Fibroblast of lung (primary cell): ENCODE results near the gene ACOT9. TPM values are rescaled to one million over a fixed set of nuclear protein-coding genes. Genes with fewer than 3 reads are reported as not detected.

ENCODE experiments used
- DNase-seq, 2 donors: peaks; one replicate each; pipeline versions ENCODE4 v3.0.0 to v3.0.0-alpha.2; 2010; ENCODE audit warnings: low read depth in 2 of 2
- H2AFZ ChIP-seq: 2 replicates; pipeline ENCODE4 v1.5.1; 2012; ENCODE audit warnings: low read length, control low read depth, inconsistent platforms
- H3K27ac ChIP-seq: 2 replicates; pipeline ENCODE4 v1.5.1; 2011; ENCODE audit warnings: low read length, control low read depth; ENCODE audit not compliant: insufficient read depth
- H3K27me3 ChIP-seq: 2 replicates; pipeline ENCODE4 v1.5.1; 2011; ENCODE audit warnings: mild to moderate bottlenecking, low read length; ENCODE audit not compliant: control insufficient read depth, insufficient read depth
- H3K36me3 ChIP-seq: 2 replicates; pipeline ENCODE4 v1.5.1; 2011; ENCODE audit warnings: low read length; ENCODE audit not compliant: control insufficient read depth, insufficient read depth
- H3K4me1 ChIP-seq: 2 replicates; pipeline ENCODE4 v1.5.1; 2011; ENCODE audit warnings: low read length; ENCODE audit not compliant: control insufficient read depth, insufficient read depth; ENCODE audit errors: extremely low read depth
- H3K4me2 ChIP-seq: 2 replicates; pipeline ENCODE4 v1.5.1; 2011; ENCODE audit warnings: low read length, control low read depth; ENCODE audit not compliant: insufficient read depth; ENCODE audit errors: extremely low read depth
- H3K4me3 ChIP-seq, 4 experiments: fragments of 200-600 bp in 1 of 4; sonication (generic) in 1 of 4; replicated peaks in 1 of 4; 2 replicates each; pipeline ENCODE4 v1.5.1; 2011 to 2016; ENCODE audit warnings: low read length in 4 of 4, low read depth in 3 of 4, mild to moderate bottlenecking in 3 of 4, control low read depth in 2 of 4, inconsistent platforms in 1 of 4, mixed read lengths in 1 of 4; ENCODE audit not compliant: insufficient read depth in 1 of 4; ENCODE audit errors: control extremely low read depth in 1 of 4
- H3K79me2 ChIP-seq: 2 replicates; pipeline ENCODE4 v1.5.1; 2012; ENCODE audit warnings: mild to moderate bottlenecking, low read length, inconsistent platforms; ENCODE audit not compliant: control insufficient read depth, insufficient read depth
- H3K9ac ChIP-seq: 2 replicates; pipeline ENCODE4 v1.5.1; 2011; ENCODE audit warnings: mild to moderate bottlenecking, low read length, control low read depth; ENCODE audit not compliant: insufficient read depth
- H3K9me3 ChIP-seq: 2 replicates; pipeline ENCODE4 v1.5.1; 2012; ENCODE audit warnings: low read depth, low read length; ENCODE audit not compliant: control insufficient read depth, insufficient read depth
- H4K20me1 ChIP-seq: 2 replicates; pipeline ENCODE4 v1.5.1; 2011; ENCODE audit warnings: low read length; ENCODE audit not compliant: control insufficient read depth, insufficient read depth; ENCODE audit errors: extremely low read depth
- EZH2 ChIP-seq: IDR thresholded peaks from 2 replicates; pipeline ENCODE4 v1.5.1; 2012; ENCODE audit warnings: low read length, control low read depth, mild to moderate bottlenecking; ENCODE audit errors: missing control alignments
- polyA plus RNA-seq, 2 donors: library from polyadenylated mRNA; depleted of rRNA in 1 of 2; stranded (reverse) in 1 of 2; unstranded in 1 of 2; fragments of >200 nt; gene quantifications; 2 replicates each; pipeline ENCODE4 v1.2.1, GENCODE V29; 2011 to 2012; ENCODE audit warnings: missing spikeins in 1 of 2
- total RNA-seq: library from RNA; depleted of rRNA; stranded (reverse); fragments of >200 nt; gene quantifications from 2 replicates; pipeline ENCODE4 v1.2.1, GENCODE V29; 2014
- TF ChIP-seq, protein P1 (sequence below), 2 donors: IDR thresholded peaks in 1 of 2; conservative IDR thresholded peaks in 1 of 2; 1 replicate in 1 of 2; 2 replicates in 1 of 2; pipeline ENCODE4 v1.5.1; 2011 to 2012; ENCODE audit warnings: low read length in 2 of 2, control low read depth in 1 of 2, inconsistent platforms in 1 of 2, low read depth in 1 of 2, mild to moderate bottlenecking in 1 of 2

ACOT9 gene
- total and polyA plus RNA-seq, 2 donors (not counting 1 experiment from before 2014, with no cell fraction given), result 42.3 to 70.9 TPM

DNA sequence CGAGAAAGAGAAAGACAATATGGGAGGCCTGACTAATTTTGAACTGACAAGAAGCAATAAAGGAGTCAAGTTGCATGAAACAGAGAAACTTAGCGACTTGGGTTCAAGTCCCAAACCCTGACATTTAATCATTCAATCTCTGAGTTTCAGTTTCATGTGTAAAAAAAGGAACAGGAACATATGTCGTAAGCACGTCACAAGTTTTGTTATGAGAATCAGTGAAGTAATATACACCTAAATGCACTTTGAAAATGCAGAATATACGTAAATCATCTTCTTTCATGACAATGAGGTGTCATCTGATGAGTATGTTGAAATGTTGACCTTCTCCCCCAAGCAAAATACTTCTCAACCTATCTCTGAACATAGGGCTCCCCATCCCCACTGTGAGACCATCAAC, 10.4 kb downstream of the ACOT9 start:
- Histone ChIP-seq H4K20me1 (peaks cover 2% of the 10 kb centered on the region), H3K4me3 (no peak overlapping the region), H3K79me2 (peaks cover 28% of the 10 kb centered on the region), H3K36me3 (no peaks in the 10 kb centered on the region), H3K9ac (no peak overlapping the region), H3K4me2 (no peak overlapping the region), H2AFZ (no peak overlapping the region), H3K27ac (no peak overlapping the region), H3K4me1 (no peaks in the 10 kb centered on the region), H3K9me3 (no peaks in the 10 kb centered on the region), H3K27me3 (no peaks in the 10 kb centered on the region)
- DNase-seq, result no peak
- TF ChIP-seq EZH2, result no peak
- TF ChIP-seq, protein P1, sequence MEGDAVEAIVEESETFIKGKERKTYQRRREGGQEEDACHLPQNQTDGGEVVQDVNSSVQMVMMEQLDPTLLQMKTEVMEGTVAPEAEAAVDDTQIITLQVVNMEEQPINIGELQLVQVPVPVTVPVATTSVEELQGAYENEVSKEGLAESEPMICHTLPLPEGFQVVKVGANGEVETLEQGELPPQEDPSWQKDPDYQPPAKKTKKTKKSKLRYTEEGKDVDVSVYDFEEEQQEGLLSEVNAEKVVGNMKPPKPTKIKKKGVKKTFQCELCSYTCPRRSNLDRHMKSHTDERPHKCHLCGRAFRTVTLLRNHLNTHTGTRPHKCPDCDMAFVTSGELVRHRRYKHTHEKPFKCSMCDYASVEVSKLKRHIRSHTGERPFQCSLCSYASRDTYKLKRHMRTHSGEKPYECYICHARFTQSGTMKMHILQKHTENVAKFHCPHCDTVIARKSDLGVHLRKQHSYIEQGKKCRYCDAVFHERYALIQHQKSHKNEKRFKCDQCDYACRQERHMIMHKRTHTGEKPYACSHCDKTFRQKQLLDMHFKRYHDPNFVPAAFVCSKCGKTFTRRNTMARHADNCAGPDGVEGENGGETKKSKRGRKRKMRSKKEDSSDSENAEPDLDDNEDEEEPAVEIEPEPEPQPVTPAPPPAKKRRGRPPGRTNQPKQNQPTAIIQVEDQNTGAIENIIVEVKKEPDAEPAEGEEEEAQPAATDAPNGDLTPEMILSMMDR (conservative IDR thresholded peaks at IDR 0.05 in 1 of 2, IDR thresholded peaks at IDR 0.05 in 1 of 2; ENCODE audit: low read depth in 1 of 2, low read length in 2 of 2), result no peak

GRCh38 chrX:23731951-23732350, 11.1 kb downstream of the ACOT9 start:
- TF ChIP-seq, protein P1 (conservative IDR thresholded peaks at IDR 0.05 in 1 of 2, IDR thresholded peaks at IDR 0.05 in 1 of 2; ENCODE audit: low read depth in 1 of 2, low read length in 2 of 2), result no peak
- TF ChIP-seq EZH2, result no peak
- no peak for DNase-seq
- Histone ChIP-seq H3K4me3 (no peak overlapping the region), H3K36me3 (no peaks in the 10 kb centered on the region), H3K79me2 (peaks cover 22% of the 10 kb centered on the region), H3K27ac (no peak overlapping the region), H3K4me2 (no peak overlapping the region), H3K9ac (no peak overlapping the region), H3K9me3 (no peaks in the 10 kb centered on the region), H4K20me1 (no peaks in the 10 kb centered on the region), H3K27me3 (no peaks in the 10 kb centered on the region), H2AFZ (no peak overlapping the region), H3K4me1 (no peaks in the 10 kb centered on the region)

DNA sequence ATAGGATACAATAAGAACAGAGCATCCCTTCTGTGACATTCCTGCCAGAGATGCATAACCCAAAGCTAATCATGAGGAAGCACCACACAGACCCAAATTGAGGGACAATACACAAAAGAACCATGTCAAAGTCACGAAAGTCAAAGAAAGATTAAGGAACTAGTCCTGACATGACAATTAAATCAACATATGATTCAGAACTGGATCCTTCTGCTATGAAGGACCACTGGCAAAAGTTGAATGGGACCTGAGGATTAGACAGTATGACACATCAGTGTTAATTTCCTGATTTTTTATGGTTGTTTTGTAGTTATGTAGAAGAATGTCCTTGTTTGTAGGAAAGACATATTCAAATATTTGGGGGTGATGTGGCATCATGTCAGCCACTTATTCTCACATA, 13.9 kb downstream of the ACOT9 start:
- no peaks in the 10 kb centered on the region for H3K27me3 ChIP-seq
- no peak overlapping the region for H3K4me2 ChIP-seq
- H4K20me1 ChIP-seq, result no peaks in the 10 kb centered on the region
- TF ChIP-seq EZH2, result no peak
- peaks cover 5% of the 10 kb centered on the region for H3K79me2 ChIP-seq
- DNase-seq, result no peak
- H2AFZ ChIP-seq, result no peak overlapping the region
- H3K9me3 ChIP-seq, result no peaks in the 10 kb centered on the region
- H3K4me3 ChIP-seq, result no peak overlapping the region
- H3K4me1 ChIP-seq, result no peaks in the 10 kb centered on the region
- H3K9ac ChIP-seq, result no peak overlapping the region
- H3K27ac ChIP-seq, result no peak overlapping the region
- no peaks in the 10 kb centered on the region for H3K36me3 ChIP-seq
